Skin of body (tissue), 2 donors: Measurements from ENCODE around the gene PDE4D. TPM values are rescaled to one million over a fixed set of nuclear protein-coding genes. Genes with fewer than 3 reads are reported as not detected.

ENCODE experiments used
- DNase-seq: peaks from one replicate; lab custom pipeline; 2025; lab: John Stamatoyannopoulos, UW
- total RNA-seq: library from RNA; depleted of rRNA; stranded (reverse); fragments of >200 nt; gene quantifications from one replicate; pipeline ENCODE4 v1.2.3, GENCODE V29; 2014

The PDE4D gene
- total RNA-seq, 1 donor from 2014 or later, result 39.7 TPM

DNA sequence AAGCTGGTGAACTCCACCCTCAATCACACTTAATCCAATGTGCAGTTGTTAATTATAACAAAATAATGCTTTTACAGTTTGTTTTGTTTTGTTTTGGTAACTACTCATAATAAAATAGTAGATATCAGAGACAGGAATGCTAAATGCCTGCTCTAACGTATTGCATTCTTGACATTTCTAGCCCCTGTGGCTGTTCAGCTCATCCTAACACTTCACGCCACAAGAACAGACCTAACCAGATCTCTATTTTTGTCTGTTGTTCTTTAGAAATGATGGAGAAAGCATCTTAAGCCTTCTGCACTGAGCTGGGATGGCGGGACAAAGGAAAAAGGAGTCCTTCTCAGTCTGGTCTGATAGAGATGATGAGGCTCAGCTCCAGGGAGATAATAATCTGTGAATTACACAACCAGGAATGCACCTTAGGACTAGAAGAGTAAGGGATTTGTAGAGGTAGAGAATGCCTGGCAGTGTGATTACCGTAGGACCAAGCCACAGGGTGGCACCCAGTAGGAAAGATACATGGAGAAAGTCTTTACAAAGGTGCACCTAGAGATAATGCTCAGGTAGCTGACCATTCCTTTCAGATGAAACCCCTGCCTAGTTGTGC lies 628.8 kb downstream of the PDE4D start:
- no peak for DNase-seq

DNA sequence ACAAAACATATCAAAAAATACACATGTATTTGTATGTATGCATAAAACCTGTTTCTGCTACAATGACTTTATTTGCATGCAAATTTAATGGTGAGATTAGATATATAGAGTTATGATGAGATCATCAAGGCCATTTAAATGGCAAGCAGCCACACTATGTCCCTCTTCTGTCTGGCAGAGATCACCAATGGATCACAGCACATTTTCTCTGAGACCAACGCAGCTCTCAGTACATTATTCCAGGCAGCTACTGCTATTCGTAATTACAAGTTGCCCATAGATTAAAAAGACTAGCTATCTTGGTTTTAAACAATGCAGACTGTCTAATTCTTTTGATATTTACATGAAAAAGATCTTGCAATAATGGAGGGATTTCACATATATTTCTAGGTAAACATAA lies 629.5 kb downstream of the PDE4D start:
- no peak for DNase-seq

DNA sequence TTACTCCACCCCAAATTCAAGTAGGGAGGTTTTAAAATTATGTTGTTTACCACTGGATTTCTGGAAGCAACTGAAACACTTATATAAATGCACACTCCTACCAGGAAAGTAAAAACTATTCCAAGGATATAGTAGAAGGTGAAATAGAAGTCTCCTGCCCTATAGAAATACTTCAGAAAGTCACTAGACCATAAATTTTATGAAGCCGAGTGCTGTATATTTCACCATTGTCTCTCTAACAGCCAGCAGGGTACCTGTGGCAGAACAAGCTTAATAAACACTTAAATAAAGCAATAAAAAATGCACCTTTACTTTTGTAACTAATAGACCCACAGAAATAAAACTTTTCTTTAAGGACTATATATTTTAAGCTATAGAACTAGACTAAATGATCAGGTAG lies 631.6 kb downstream of the PDE4D start:
- no peak for DNase-seq

DNA sequence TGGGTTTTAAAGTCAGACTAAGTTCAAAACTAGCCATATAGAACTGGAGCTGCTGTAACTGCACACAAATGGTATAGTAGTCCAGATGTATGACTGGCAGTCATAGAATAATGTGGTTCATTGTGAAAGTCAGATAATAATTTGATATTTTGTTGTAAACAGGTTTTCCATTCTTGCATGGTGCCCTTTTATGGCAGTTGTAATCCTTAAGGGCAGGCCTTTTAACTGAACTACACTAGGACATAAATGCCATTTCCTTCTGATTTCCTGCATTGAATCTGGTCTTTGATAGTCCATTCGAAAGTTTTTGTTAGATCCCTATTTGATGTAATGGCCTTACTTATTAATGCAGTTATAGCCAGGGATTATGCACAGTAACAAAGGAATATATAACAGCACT lies 632.6 kb downstream of the PDE4D start:
- DNase-seq, result no peak

DNA sequence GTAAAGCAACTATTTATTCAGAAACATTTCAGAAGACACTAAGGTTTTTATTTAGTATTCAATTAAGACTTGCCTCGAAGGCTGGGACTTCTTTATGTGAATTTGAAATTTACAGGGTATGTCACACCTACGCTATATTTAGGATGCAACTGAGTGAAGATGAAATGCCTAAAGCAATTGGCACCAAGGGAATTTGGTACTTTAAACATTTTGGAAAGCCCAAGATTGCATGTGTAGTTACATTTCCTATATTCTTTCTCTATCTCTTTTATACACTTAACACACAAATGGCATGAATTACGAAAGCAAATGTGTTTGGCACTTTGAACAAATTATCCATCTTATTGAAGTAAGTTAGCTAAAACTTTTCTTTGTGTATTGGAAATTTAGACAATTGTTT lies 633.3 kb downstream of the PDE4D start:
- DNase-seq, result no peak

GRCh38 chr5:59259237-59259636 lies 634.3 kb downstream of the PDE4D start:
- DNase-seq, result no peak

GRCh38 chr5:59257488-59258400 lies 635.8 kb downstream of the PDE4D start:
- no peak for DNase-seq

- DNase-seq, result no peak
Observed at GRCh38 chr5:59256331-59256730, 637.2 kb downstream of the PDE4D start.

GRCh38 chr5:59254055-59254687 lies 639.4 kb downstream of the PDE4D start:
- no peak for DNase-seq

DNA sequence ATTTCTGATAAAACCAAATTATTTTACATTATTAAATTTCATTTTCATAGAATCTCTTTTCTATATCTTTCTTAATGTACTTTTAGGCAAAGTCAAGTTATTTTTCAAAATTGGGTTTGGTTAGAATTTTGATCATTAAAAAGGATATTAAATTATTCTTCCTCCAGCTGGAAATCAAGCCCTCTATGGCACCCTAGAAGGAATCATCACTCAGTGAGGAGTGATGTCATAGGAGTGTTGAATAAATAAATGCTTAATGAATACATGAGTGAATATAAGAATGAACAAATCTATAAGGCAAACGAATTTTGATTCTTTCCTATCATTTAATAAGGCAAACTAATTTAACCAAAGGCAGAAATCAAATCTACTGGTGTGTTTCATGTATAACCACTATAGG lies 639.9 kb downstream of the PDE4D start:
- no peak for DNase-seq

- no peak for DNase-seq
Observed at GRCh38 chr5:59251627-59252026, 641.9 kb downstream of the PDE4D start.

DNA sequence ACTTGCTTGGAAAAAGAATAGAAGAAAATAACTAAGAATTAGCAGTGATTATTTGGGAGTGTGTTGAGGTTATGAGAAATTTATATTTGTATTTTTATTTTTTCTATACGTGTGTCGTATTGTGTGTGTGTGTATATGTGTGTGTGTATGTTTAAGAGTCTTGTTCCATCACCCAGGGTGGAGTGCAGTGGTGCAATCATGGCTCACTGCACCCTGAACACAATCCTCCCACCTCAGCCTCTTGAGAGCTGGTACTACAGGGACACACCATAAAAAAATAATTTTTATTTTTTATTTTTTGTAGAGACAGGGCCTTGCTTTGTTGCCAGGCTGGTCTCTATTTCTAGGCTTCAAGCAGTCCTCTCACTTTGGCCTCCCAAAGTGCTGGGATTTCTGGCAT lies 643.8 kb downstream of the PDE4D start:
- no peak for DNase-seq

- no peak for DNase-seq
Observed at GRCh38 chr5:59249160-59249559, 644.4 kb downstream of the PDE4D start.

DNA sequence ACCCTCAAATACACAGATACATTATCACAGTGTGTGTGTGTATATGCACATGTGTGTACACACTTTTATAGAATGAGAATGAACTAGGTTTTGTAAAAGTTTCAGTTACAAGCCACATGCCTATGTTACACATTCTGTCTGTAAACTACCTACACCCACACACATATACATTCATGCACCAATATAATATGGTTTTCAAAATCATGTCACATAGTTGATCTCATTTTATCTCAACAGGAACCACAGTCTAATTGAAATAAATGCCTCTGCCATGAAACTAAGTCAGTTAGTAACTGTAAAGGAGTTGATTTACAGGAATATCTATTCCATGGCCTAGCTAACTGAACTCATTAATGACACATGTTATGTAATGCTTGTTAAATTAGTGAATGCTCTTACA lies 646.6 kb downstream of the PDE4D start:
- DNase-seq, result no peak

GRCh38 chr5:59246145-59246869 lies 647.2 kb downstream of the PDE4D start:
- peak; percentile 42 for DNase-seq

GRCh38 chr5:59245198-59245597 lies 648.3 kb downstream of the PDE4D start:
- DNase-seq, result no peak

GRCh38 chr5:59241552-59241951 lies 652.0 kb downstream of the PDE4D start:
- DNase-seq, result no peak

DNA sequence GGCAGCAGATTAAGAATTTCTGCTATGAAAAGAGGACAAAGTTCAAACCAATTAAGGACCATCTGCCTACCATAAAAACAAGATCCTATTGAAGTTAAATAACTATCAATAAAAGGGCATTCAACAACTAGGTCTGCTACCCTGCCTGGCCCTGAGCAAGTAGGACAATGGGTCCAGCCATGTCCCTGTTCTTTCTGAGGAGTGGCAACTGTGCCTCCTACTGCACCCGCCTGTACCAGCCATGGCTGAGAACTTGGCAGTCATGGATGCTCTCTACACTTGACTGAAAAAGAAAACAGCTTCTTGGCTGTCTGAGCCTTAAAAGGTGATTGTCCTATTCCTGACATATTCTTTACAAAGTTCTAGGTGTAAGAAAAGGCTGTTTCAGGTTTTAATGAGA lies 652.4 kb downstream of the PDE4D start:
- no peak for DNase-seq

GRCh38 chr5:59238126-59238902 lies 655.2 kb downstream of the PDE4D start:
- DNase-seq, result no peak

DNA sequence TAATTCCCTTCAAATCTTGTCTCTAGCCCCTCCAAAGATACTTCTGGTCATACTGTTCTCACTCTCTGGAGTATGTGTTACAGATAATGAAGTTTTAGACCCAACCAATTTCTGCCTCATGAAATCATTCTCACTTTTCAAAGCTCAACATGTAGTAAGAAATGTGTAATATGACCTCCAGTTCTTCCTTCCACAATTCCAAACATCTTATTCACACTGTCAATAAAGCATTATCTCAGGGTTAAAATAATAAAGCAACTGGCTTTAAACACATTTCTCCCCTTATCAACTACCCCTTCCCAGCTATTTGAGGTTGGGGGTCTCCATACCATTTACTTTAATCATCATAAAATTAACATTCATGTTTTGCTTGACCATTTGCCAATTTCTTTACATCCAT lies 656.5 kb downstream of the PDE4D start:
- DNase-seq, result no peak

DNA sequence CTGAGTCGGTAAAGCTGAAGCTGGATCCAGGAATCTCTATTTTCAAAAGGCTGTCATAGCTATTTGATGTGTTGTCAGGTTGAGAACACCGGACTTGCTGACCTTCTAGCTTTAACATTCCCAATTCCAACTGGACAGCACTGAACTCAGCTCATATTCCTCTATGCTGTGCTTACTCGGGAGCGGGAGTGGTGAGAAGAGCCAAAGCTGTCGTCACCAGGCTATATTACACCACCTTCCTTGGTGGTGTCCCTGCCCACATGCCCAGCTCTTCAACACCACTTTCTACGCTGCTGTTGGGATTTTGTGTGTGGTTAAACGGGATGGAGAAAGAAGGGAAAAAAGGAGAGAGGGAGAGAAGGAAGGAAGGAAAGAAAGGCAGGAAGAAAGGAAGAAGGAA lies 657.1 kb downstream of the PDE4D start:
- DNase-seq, result no peak
